Loucy (cell line): ENCODE results near the gene MRPS16.

Experiments
- H2AFZ ChIP-seq: fragments of 200-600 bp; sonication (generic); 2 replicates; pipeline ENCODE4 v1.6.0; 2016; ENCODE audit warnings: antibody characterized with exemption, mild to moderate bottlenecking, low read length, moderate library complexity
- H3F3A ChIP-seq: fragments of 200-600 bp; 2 replicates; pipeline ENCODE4 v1.6.0; 2016; ENCODE audit warnings: antibody characterized with exemption, low read depth, mild to moderate bottlenecking
- H3K27me3 ChIP-seq: fragments of 200-600 bp; sonication (generic); 2 replicates; pipeline ENCODE4 v1.6.1; 2014; ENCODE audit warnings: low read length, mild to moderate bottlenecking; ENCODE audit not compliant: insufficient read depth, poor library complexity, severe bottlenecking
- H3K36me3 ChIP-seq: fragments of 200-600 bp; sonication (generic); 2 replicates; pipeline ENCODE4 v1.6.1; 2016; ENCODE audit warnings: low read length; ENCODE audit not compliant: insufficient read depth
- H3K4me1 ChIP-seq: fragments of 200-600 bp; sonication (generic); 2 replicates; pipeline ENCODE4 v1.5.1; 2014; ENCODE audit warnings: low read length, mild to moderate bottlenecking; ENCODE audit not compliant: insufficient read depth, poor library complexity, severe bottlenecking
- H3K4me2 ChIP-seq: fragments of 200-600 bp; sonication (generic); 2 replicates; pipeline ENCODE4 v1.6.0; 2014; ENCODE audit warnings: antibody characterized with exemption, low read length, low read depth, mild to moderate bottlenecking; ENCODE audit not compliant: poor library complexity, severe bottlenecking
- H3K4me3 ChIP-seq: fragments of 200-600 bp; sonication (generic); 2 replicates; pipeline ENCODE4 v1.5.1; 2014; ENCODE audit warnings: low read length, mild to moderate bottlenecking, mixed read lengths; ENCODE audit not compliant: poor library complexity, severe bottlenecking
- H3K79me2 ChIP-seq: fragments of 200-600 bp; sonication (generic); 2 replicates; pipeline ENCODE4 v1.6.1; 2014; ENCODE audit warnings: low read length; ENCODE audit not compliant: insufficient read depth
- H3K9ac ChIP-seq: fragments of 200-600 bp; sonication (generic); 2 replicates; pipeline ENCODE4 v1.6.0; 2014; ENCODE audit warnings: mild to moderate bottlenecking, low read depth, low read length, moderate library complexity; ENCODE audit not compliant: poor library complexity, severe bottlenecking
- H3K9me2 ChIP-seq: fragments of 200-600 bp; sonication (generic); replicated peaks from 2 replicates; pipeline ENCODE4 v1.6.1; 2016; ENCODE audit warnings: low read depth, low read length, mixed read lengths
- H3K9me3 ChIP-seq: fragments of 200-600 bp; sonication (generic); 2 replicates; pipeline ENCODE4 v1.6.1; 2014; ENCODE audit warnings: mild to moderate bottlenecking, antibody characterized with exemption, low read length, low read depth; ENCODE audit not compliant: insufficient read depth
- H4K20me1 ChIP-seq: fragments of 200-600 bp; sonication (generic); 2 replicates; pipeline ENCODE4 v1.6.0; 2014; ENCODE audit warnings: antibody characterized with exemption, low read length, mild to moderate bottlenecking; ENCODE audit not compliant: insufficient read depth, poor library complexity, severe bottlenecking
- EZH2phosphoT487 ChIP-seq: fragments of 200-600 bp; IDR thresholded peaks from 2 replicates; pipeline ENCODE4 v1.6.1; 2018; ENCODE audit warnings: antibody characterized with exemption, mild to moderate bottlenecking, moderate library complexity, borderline replicate concordance
- TF ChIP-seq, protein P1 (sequence below): fragments of 200-600 bp; sonication (generic); conservative IDR thresholded peaks from 2 replicates; pipeline ENCODE4 v1.5.1; 2014; ENCODE audit warnings: mild to moderate bottlenecking, antibody characterized with exemption, low read length

Gene MRPS16

DNA sequence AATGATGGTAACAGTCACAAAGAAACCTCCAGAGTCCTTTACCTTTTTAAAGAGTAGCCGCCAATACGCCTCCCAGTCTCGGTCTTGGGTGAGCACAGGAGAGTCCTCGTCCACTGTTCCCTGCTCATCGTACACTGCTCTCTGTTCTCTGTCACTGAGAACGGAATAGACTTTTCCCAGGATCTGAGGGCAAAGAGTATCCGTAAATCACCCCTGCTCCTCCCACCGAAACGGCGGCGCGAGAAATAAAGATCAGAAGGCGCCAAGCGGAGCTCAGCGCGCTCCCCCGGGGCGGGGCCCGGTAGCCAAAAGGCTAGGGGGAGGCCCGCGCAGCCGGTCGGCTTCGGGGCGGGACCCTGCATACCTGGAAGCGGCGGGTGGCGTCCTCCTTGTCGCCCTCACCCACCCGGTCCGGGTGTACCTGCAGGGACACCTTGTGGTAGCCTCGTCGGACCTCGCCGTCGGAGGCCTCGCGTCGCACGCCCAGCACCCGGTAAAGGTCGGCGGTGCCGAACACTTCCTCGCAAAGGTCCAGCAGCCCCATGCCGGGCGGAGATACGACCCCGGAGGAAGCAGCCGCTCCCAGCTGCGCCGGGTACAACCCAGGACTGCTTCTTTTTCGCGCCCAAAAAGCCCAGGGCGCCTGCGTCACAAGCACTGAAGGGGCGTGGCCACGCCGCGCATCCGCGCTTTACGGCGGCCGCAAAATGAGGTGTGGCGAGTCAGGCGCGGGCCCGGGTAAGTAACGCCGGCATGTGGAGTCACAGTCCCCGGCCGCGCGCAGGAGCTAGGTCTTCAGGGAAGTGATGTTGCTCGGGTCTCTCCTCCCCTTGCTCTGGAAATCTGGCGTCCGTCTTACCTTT, 5.6 kb downstream of the MRPS16 start, which contains the start of gene DNAJC9:
TSS of gene DNAJC9 (minus strand) at position 610 of the 863 bp plus-strand sequence. CDS start at position 544, 66 bp downstream.
- Histone ChIP-seq H3K9ac (peak within 1 kb of the TSS; percentile 94), H2AFZ (peak within 1 kb of the TSS; percentile 72), H4K20me1 (peaks cover 40% of the 10 kb centered on the region), H3K4me1 (peaks cover 60% of the 10 kb centered on the region), H3K4me2 (peak within 1 kb of the TSS; percentile 90), H3K9me2 (no peaks in the 10 kb centered on the region), H3K4me3 (peak within 1 kb of the TSS; percentile 96), H3K9me3 (no peaks in the 10 kb centered on the region), H3F3A (peaks cover 18% of the 10 kb centered on the region; the same call in 1 of the 2 replicates), H3K36me3 (peaks cover 26% of the 10 kb centered on the region; the same call in 1 of the 2 replicates), H3K27me3 (no peaks in the 10 kb centered on the region), H3K79me2 (peaks cover 91% of the 10 kb centered on the region)
- TF ChIP-seq, protein P1, sequence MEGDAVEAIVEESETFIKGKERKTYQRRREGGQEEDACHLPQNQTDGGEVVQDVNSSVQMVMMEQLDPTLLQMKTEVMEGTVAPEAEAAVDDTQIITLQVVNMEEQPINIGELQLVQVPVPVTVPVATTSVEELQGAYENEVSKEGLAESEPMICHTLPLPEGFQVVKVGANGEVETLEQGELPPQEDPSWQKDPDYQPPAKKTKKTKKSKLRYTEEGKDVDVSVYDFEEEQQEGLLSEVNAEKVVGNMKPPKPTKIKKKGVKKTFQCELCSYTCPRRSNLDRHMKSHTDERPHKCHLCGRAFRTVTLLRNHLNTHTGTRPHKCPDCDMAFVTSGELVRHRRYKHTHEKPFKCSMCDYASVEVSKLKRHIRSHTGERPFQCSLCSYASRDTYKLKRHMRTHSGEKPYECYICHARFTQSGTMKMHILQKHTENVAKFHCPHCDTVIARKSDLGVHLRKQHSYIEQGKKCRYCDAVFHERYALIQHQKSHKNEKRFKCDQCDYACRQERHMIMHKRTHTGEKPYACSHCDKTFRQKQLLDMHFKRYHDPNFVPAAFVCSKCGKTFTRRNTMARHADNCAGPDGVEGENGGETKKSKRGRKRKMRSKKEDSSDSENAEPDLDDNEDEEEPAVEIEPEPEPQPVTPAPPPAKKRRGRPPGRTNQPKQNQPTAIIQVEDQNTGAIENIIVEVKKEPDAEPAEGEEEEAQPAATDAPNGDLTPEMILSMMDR, result no peak; the same call in 1 of the 2 replicates
- no peak for TF ChIP-seq EZH2phosphoT487

DNA sequence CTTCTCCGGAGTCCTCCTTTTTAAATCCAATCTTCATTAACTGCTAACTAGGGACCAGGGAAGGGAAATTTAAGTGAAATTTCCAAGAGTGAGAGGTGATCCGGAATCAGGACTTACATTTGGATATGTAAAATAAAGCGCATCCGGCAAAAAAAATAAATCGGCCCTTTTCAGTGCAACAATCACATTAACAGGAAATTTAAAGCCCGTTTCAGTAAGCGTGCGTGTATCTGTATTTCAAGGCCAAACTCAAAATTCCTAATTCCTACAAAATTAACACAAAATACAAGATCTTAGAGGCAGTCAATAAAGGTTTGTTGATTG, 6.2 kb downstream of the MRPS16 start:
- Histone ChIP-seq H3K79me2 (peaks cover 91% of the 10 kb centered on the region), H3K4me1 (peaks cover 62% of the 10 kb centered on the region), H3K4me2 (peak overlapping the region; percentile 90), H4K20me1 (peaks cover 42% of the 10 kb centered on the region), H3K27me3 (no peaks in the 10 kb centered on the region), H3K9me2 (no peaks in the 10 kb centered on the region), H3F3A (peaks cover 18% of the 10 kb centered on the region; the same call in 1 of the 2 replicates), H3K9me3 (no peaks in the 10 kb centered on the region), H3K4me3 (peak overlapping the region; percentile 96), H3K9ac (peak overlapping the region; percentile 94), H2AFZ (peak overlapping the region; percentile 72; the same call in 1 of the 2 replicates), H3K36me3 (peaks cover 31% of the 10 kb centered on the region)
- no peak for TF ChIP-seq EZH2phosphoT487
- TF ChIP-seq, protein P1, result no peak

- peak overlapping the region; percentile 94 for H3K9ac ChIP-seq
- H3F3A ChIP-seq, result peaks cover 18% of the 10 kb centered on the region; the same call in 1 of the 2 replicates
- peak overlapping the region; percentile 96 for H3K4me3 ChIP-seq
- peaks cover 57% of the 10 kb centered on the region for H3K4me1 ChIP-seq
- H4K20me1 ChIP-seq, result peaks cover 53% of the 10 kb centered on the region
- H3K27me3 ChIP-seq, result no peaks in the 10 kb centered on the region
- peak overlapping the region; percentile 90 for H3K4me2 ChIP-seq
- H3K79me2 ChIP-seq, result peaks cover 91% of the 10 kb centered on the region
- H3K9me2 ChIP-seq, result no peaks in the 10 kb centered on the region
- H2AFZ ChIP-seq, result no peak overlapping the region
- H3K36me3 ChIP-seq, result peaks cover 44% of the 10 kb centered on the region
- no peaks in the 10 kb centered on the region for H3K9me3 ChIP-seq
- TF ChIP-seq, protein P1, result no peak
- TF ChIP-seq EZH2phosphoT487, result no peak
Observed at GRCh38 chr10:73244866-73245477, 7.5 kb downstream of the MRPS16 start.
